HUDEP-2 (cell line): ENCODE data around the gene KCNK17.

Source experiments
- DNase-seq, 76 experiments: peaks; one replicate each; lab custom pipeline; 2025; ENCODE audit not compliant: unreplicated experiment in 76 of 76; lab: John Stamatoyannopoulos, UW

Gene KCNK17

GRCh38 chr6:39314273-39314795 is at the start of gene KCNK17:
Gene KCNK17 (minus strand): TSS chr6:39314419. CDS start chr6:39314320, 99 bp downstream.
- no peak for DNase-seq

- DNase-seq = no peak
Observed at GRCh38 chr6:39363280-39363679, 49.1 kb upstream of the KCNK17 start.

GRCh38 chr6:39362487-39362865 is 48.3 kb upstream of the KCNK17 start:
- DNase-seq = no peak

- DNase-seq = peak in 44 of 76 experiments; percentile 6 to 70 (median 31)
Observed at GRCh38 chr6:39361657-39362486, 47.7 kb upstream of the KCNK17 start.

GRCh38 chr6:39360378-39360777 is 46.2 kb upstream of the KCNK17 start:
- DNase-seq = no peak

- DNase-seq = peak in 9 of 76 experiments; percentile 6 to 44 (median 20)
Observed at GRCh38 chr6:39357998-39358686, 43.9 kb upstream of the KCNK17 start.

GRCh38 chr6:39353698-39354315 is 39.6 kb upstream of the KCNK17 start:
- no peak for DNase-seq

GRCh38 chr6:39350723-39351505 is 36.7 kb upstream of the KCNK17 start:
- DNase-seq = no peak

- DNase-seq = no peak
Observed at GRCh38 chr6:39348740-39349139, 34.5 kb upstream of the KCNK17 start.

GRCh38 chr6:39347906-39348585 is 33.8 kb upstream of the KCNK17 start:
- peak in 50 of 76 experiments; percentile 1 to 70 (median 35) for DNase-seq

- DNase-seq = no peak
Observed at GRCh38 chr6:39347206-39347605, 33.0 kb upstream of the KCNK17 start.

- DNase-seq = no peak
Observed at GRCh38 chr6:39344821-39345280, 30.6 kb upstream of the KCNK17 start.

GRCh38 chr6:39343396-39343870 is 29.2 kb upstream of the KCNK17 start:
- no peak for DNase-seq

- DNase-seq = no peak
Observed at GRCh38 chr6:39342692-39343395, 28.6 kb upstream of the KCNK17 start.

- DNase-seq = no peak
Observed at GRCh38 chr6:39341937-39342336, 27.7 kb upstream of the KCNK17 start.

GRCh38 chr6:39341352-39341751 is 27.1 kb upstream of the KCNK17 start:
- DNase-seq = no peak

GRCh38 chr6:39339868-39340550 is 25.8 kb upstream of the KCNK17 start:
- DNase-seq = no peak

- DNase-seq = no peak
Observed at GRCh38 chr6:39339096-39339867, 25.1 kb upstream of the KCNK17 start.
